Fibroblast of mammary gland (primary cell): ENCODE data around the gene DTD2.

ENCODE experiments used
- DNase-seq: peaks from one replicate; pipeline ENCODE4 v3.0.0-alpha.2; 2010; ENCODE audit warnings: low read depth
- H3K4me3 ChIP-seq: 2 replicates; pipeline ENCODE4 v1.5.1; 2011; ENCODE audit warnings: low read depth, mild to moderate bottlenecking, low read length, moderate library complexity; ENCODE audit not compliant: control insufficient read depth
- TF ChIP-seq, protein P1 (sequence below): conservative IDR thresholded peaks from 2 replicates; pipeline ENCODE4 v1.5.1; 2011; ENCODE audit warnings: low read depth, low read length, inconsistent platforms; ENCODE audit not compliant: control insufficient read depth, insufficient read depth

DTD2 gene

DNA sequence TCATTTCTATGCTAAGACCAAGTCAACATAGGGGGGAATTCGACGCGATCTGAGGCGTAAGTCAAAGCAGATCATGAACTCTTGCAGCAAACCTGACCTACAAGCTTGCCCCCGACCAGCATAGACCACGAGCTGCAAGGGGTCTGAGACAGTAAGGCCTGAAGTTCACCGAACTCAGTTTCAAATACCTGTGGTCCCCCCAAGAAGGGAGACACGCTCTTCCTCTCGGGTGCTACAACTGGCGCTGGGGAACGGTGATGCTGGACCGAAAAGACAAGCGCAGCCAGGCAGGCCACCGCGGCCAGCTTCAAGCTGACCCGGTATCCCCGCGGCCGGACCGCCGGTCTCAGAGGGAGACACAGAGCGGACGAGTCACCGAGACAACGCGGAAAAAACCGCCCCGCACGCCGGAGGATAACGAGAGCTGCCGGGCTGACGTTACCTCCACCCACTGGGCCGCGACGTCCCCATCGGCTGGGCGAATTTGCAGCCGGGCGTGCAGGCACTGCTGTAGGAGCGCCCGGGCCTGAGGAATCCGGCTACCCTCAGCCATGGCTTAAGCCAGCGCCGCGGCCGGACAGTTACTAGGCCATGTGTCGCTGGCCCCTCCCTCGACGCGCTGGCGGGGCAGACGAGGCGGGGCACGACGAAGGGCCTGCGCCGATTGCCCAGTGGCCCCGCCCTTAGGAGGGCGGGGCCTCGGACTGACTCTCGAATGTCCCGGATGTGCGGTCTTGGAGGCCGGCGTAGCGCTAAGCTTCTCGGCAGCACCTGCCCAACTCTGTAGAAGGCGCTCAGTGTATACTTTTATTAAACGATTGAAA, at the start of gene DTD2:
TSS of gene DTD2 (minus strand) at position 666 of the 824 bp plus-strand sequence. CDS start at position 553, 113 bp downstream.
- TF ChIP-seq, protein P1, sequence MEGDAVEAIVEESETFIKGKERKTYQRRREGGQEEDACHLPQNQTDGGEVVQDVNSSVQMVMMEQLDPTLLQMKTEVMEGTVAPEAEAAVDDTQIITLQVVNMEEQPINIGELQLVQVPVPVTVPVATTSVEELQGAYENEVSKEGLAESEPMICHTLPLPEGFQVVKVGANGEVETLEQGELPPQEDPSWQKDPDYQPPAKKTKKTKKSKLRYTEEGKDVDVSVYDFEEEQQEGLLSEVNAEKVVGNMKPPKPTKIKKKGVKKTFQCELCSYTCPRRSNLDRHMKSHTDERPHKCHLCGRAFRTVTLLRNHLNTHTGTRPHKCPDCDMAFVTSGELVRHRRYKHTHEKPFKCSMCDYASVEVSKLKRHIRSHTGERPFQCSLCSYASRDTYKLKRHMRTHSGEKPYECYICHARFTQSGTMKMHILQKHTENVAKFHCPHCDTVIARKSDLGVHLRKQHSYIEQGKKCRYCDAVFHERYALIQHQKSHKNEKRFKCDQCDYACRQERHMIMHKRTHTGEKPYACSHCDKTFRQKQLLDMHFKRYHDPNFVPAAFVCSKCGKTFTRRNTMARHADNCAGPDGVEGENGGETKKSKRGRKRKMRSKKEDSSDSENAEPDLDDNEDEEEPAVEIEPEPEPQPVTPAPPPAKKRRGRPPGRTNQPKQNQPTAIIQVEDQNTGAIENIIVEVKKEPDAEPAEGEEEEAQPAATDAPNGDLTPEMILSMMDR: no peak
- H3K4me3 ChIP-seq: peak within 1 kb of the TSS; percentile 84
- peak; percentile 92 for DNase-seq

DNA sequence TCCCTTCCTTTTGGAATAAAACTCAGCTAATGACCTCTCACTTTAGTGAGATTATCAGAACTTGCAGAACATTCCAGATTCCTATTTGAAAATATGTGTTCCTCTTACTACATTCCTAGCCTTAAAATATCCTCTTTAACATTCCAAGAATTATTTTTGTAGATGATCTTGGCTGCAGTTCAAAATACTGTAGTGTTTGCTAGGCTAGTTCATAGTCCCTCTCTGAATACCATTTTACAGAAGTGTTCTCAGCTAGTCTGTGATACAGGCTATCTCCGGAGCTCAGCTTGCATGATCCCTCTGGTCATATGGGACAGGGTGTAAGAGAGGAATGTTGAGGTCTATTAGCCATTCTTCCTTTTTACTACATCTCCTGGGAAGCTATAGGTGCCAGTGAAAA, 48.1 kb upstream of the DTD2 start:
- peak; percentile 30 for DNase-seq
- H3K4me3 ChIP-seq: no peak overlapping the region
- TF ChIP-seq, protein P1: no peak

DNA sequence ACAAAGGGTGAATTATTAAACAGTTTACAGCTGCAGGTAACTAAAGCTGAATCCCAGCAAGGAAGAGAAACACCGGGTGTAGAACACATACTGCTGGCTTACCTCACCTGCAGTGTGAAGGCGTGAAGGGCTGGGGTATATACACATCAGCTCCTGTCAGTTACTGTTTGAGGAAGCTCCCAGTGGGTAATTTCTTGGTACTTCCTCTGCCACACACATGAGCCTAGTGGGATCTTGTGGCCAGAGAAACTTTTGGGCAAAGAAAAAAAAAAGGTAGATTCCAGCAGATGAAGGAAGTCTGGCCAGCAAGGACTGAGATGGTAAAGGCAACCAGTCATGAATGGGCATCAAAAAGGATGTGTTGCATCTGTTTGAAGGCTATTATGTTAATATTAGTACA, 44.6 kb upstream of the DTD2 start:
- no peak for DNase-seq

DNA sequence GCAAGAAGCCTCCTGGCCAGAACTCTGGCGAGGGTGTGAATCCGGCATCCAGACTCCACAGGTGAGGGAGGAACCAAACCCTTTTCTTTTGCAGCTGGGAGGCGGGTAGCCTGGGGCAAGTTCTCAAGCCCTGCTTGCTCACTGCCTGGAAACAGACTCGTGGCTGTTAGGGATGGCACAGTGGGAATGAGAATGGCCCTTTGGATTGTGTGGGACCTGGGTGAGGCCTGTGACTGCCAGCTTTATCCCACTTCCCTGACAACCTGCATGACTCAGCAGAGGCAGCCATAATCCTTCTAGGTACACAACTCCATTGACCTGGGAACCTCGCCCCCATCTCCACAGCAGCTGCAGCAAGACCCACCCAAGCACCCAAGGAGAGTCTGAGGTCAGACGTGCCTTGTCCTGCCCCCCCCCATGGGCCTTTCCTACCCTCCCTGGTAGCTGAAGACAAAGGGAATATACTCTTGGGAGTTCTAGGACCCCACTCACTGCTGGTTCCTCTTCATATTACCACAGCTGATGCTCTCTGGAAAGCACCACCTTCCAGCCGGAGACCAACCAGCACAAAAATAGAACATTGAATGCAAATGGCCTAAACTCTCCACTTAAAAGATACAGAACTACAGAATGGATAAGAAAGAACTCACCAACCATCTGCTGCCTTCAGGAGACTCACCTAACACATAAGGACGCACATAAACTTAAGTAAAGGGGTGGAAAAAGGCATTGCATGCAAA, 35.6 kb upstream of the DTD2 start:
- no peak for DNase-seq
- TF ChIP-seq, protein P1: no peak
- H3K4me3 ChIP-seq: no peak overlapping the region

More for the DNA sequence above, 44.6 kb upstream of the DTD2 start:
- H3K4me3 ChIP-seq: no peak overlapping the region
- TF ChIP-seq, protein P1: no peak

DNA sequence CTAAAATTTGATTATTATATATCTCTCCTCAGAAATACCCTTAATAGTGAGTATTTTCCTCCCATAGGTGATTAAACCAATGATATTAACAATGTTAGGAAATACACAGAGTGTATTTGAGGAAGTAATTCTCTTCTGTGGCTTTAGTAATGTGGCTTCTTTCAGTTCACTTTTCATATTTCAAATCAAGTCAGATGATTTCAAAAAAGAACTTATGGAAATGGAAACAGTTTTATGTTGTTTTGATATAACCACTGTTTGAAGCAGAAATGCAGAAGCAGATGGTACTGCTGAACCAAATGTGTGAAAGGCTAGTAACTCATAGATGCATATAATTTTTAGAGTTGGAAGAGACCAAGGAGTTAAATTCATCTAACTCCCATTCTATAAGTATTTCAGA, 32.4 kb upstream of the DTD2 start:
- TF ChIP-seq, protein P1: no peak
- H3K4me3 ChIP-seq: no peak overlapping the region
- DNase-seq: no peak

DNA sequence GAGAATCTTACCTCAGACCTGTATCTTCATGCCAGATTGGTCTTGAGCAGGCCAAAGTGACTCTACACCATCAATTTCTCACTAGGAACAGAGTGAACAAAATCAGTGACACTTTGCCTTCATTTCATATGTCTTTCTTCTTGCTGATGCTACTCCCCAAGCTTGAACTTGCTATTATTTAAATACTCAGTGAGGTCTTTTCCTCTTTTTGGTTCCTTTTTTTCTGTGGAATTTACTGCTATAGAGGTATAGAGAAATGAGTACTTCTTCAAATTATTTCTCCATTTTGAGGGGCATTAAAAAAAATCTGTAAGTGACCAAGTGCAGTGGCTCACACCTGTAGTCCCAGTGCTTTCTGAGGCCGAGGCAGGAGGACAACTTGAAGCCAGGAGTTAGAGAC, 30.6 kb upstream of the DTD2 start, which contains the start of gene GPR33:
TSS of gene GPR33 (minus strand) at position 154 of the 400 bp plus-strand sequence. CDS start 4,074 bp downstream, outside the sequence.
- no peak within 1 kb of the TSS for H3K4me3 ChIP-seq

More for the DNA sequence above, 30.6 kb upstream of the DTD2 start, which contains the start of gene GPR33:
- TF ChIP-seq, protein P1: no peak
- no peak for DNase-seq
